GM11168 (cell line): Measurements from ENCODE around the gene TERT.

ENCODE experiments used
- in situ Hi-C: fragments of 300-500 bp; cut with MboI; formaldehyde crosslinking; loops from one replicate; pipeline ENCODE4 v1.12.0; 2022; ENCODE audit warnings: low sequenced_read_pairs; ENCODE audit not compliant: unreplicated experiment

TERT gene

DNA sequence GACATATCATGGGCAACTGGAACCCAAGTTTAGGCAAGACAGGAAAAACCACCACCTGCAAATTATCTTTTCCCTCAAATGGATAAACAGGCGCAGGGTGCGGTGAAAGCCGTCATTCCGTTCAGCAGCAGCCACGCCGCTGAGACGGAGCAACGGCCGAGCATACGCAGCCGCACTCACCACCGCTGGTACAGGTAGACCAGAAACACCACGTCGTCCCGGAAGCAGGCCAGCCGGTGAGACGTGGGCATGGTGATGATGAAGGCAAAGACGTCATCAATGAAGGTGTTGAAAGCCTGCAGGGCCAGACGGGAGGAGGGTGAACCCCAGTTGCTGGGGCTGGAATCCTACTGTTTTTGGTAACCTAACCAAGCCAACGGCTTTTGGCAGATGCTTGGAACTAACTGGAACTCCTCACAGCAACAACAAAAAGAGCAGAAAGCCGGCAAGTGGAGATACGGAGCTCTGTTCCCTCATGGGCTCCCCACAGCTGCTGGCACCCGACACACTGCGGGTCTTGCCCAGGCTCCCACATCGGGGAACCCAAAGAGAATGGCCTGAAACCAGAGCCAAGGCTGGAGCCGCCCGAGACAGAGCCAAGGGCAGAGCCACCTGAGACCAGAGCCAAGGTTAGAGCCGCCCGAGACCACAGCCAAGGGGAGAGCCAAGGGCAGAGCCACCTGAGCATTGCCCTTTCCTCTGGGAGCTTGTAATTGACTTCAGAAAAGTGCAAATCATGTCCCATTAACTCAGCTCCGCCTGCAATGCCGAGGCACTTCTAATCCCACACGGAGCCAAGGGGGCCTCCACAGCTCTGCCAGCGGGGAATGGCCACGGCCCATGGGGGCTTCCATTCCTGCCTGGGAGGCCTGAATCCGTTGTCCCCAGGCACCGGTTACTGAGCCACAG, 25.8 kb upstream of the TERT start:
- in situ Hi-C loops: no loop called here

DNA sequence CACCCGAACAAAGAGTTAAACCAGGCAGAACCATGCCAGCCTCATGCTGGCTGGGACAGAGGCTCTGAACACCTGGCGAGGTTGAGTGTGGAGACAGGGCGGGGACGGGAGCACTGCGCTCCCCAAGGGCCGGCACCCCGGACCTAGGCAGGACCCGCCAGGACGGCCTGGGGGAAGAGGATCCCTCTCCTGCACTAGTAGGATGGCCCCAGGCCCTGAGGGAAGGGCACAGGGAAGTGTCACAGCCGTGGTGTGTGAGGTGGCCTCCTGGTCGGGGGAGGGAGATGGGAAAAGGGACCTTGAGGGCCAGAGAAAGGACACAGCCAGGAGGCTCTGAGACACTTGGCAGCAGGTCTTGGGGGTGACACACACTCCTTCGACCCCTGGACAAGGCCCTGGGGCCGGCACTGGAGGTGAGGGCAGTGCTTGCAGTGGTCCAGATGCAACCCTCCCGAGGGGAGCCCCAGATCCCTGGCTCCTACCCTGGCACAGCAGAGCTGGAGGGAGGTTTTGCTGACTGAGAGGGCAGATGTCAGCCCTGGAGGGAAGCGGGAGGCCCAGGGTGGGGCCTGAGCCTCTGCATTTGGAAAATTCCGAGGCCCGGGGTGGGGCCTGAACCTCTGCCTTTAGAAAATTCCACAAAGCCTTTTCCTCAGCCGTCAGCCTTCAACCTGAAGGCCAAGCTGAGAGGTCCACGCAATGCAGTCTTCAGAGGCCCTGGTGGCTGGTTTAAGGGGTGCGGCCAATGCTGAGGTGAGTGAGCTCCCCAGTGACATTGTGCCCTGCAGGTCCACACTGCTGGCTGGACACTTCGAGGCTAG, 24.8 kb upstream of the TERT start:
- in situ Hi-C loops: no loop called here

DNA sequence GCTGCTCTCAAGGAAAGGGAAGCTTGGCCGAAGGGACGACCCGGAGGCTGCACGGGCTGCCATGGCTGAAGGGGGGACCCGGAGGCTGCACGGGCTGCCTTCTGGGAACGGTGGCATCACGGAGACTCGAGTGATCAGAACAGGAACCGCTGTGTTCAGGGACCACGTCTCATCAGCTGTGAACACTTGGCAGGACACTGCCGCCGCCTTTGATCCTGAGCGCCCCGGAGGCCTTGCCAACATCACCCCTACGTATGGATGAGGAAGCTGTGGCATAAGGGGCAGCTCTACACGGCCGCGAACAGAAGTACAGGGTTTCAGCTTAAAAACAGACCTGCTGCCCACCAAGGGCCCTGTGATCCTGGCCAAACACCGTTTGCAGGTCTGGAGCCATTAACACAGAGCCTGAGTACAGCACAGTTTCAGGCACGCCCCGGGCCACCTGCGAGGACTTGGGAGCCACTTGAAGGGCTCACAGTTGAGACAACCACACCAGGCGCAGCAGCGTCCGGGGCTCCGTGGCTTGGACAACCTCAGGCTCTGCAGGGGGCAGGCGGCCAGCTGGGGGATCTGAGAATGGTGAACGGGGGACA, 23.9 kb upstream of the TERT start:
- in situ Hi-C loops: no loop called here

GRCh38 chr5:1317921-1318565, 23.2 kb upstream of the TERT start:
- in situ Hi-C loops: no loop called here

DNA sequence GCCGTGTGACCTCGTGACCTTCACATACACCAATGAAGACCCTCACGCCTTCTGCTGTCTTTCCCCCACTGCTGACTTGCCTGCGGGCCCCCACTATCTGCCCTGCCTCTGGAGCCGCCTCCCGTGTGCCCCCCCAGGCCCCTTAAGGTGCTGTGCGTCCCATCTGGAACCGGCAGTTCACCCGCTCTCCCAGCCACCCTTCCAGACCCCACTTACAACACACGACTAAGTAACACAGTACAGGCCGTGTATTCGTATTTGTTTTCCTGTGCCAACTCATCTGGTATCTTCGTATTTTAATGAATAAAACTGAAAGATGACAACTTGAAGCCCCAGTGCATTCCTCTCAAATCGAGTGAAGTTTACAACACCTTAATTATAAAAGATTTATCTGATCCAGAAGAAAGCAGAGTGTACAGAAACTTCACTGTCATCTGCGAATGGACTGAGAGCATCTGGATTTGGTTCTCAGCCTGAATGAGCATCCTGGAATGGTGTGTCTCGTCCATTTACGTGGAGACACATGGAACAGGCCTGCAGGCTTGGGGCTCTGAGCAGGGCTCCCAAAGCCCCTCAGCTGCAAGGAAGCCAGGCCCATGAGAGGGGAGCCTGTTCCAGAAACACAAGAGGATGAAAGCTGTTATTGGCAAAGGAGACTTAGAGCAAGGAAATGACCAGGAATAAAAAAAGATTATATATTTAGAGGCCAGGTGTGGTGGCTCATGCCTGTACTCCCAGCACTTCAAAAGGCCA, 21.9 kb upstream of the TERT start:
- in situ Hi-C loops: no loop called here

DNA sequence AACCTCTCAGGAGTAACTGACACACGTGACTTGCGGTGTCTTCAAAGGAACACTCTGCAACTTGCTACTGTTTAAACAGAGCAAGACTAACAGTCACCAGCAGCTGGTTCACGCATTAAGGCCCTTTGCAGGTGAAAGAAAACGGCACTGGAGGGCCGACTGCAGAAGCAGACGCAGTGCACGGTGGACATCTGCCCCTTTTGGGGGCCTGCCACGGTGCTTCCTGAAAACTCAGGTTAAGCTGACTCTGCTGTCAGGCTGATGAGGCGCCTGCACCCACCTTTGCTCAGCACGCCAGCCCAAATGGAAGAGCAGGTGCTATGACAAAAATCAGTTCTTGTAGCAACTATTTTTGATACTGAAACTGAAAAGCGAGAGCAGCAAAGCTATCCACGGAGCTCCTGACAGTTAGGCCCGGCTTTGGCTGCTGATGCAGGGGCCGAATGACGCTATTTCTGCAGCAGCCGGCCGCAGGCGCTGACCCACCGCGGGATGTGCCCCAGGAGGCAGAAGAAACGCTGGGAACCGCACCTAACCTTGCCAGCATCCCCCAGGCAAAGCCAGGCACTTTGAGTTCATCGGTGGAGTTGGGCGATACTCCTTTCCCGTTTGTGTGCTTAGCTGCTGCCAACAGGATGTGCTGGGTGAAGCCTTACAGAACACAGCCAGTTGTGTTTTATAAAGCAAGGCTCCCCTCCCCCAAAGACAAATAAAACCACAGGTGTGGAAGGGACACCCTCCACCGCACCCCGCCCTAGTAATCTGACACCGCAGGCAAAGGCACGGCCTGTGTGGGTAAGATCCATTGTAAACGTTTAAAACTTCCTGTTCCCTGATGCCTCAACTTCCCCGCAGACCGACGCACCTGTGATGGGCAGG, 21.1 kb upstream of the TERT start:
- in situ Hi-C loops: no loop called here

DNA sequence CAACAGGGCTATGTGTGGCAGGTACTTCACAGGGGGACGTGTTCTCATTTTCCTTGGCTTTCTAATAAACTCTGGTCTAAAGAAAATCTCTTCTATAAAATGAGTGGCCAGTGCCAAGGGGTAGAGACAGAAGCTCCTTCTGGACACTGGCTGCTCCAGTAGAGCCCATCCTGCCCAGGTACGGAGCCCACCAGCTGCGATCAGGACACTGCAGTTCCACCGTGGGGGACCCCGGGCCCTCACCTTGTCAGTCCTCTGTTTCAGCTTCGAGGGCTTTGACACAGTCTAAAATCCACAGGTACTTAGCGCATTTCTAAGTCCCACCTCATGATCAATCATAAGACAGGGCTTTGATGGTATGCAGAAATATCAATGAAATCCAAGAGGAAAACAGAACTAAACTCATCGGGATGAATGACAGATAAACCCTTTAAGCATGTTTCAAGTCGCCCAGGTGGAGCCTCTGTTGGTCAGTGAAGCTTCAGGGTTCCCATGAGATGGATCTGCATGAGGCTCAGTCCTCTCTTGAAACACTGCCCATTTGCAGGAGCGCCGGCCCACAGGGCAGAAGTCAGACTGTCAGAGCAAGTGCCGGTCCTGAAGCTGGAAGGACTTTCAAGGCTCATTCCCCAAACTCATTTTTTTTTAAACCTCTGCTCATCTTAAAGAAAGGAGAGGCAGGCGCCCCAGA, 20.3 kb upstream of the TERT start:
- in situ Hi-C loops: no loop called here

DNA sequence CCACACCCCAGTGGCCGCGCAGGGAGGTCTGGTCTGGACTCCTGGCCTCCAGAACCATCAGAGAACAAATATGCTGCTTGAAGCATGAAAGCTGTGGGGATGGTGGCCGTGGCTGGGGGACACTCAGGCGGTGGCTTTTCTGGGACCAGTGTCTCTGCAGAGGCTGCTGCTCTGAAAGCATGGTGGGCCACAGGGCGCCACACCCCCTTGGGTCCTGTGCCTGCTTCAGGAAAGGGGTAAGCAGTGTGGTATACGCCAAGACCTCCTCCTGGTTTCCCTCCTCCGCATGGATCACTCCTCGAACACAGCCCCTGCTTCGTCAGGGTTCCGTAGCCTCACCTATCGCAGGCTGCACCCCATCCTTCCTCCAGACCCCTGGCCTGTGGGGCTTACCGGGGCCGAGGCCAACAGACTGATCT, 19.7 kb upstream of the TERT start:
- in situ Hi-C loops: no loop called here

GRCh38 chr5:1312993-1313833, 18.3 kb upstream of the TERT start:
- in situ Hi-C loops: no loop called here

DNA sequence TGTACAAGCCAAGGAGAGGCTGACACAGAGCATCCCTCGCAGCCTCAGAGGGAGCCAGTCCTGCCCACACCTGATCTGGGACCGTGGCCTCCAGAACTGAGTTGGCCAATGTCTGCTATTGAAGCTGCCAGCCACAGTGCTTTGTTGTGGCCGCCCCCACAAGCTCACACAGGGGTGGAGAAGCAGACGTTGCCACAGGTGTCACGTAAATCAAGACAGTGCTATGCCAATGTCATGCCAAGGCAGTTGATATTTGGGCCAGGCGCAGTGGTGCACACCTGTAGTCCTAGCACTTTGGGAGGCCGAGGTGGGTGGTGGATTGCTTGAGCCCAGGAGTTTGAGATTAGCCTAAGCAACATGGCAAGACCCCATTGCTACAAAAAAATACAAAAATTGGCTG, 17.3 kb upstream of the TERT start:
- in situ Hi-C loops: no loop called here

DNA sequence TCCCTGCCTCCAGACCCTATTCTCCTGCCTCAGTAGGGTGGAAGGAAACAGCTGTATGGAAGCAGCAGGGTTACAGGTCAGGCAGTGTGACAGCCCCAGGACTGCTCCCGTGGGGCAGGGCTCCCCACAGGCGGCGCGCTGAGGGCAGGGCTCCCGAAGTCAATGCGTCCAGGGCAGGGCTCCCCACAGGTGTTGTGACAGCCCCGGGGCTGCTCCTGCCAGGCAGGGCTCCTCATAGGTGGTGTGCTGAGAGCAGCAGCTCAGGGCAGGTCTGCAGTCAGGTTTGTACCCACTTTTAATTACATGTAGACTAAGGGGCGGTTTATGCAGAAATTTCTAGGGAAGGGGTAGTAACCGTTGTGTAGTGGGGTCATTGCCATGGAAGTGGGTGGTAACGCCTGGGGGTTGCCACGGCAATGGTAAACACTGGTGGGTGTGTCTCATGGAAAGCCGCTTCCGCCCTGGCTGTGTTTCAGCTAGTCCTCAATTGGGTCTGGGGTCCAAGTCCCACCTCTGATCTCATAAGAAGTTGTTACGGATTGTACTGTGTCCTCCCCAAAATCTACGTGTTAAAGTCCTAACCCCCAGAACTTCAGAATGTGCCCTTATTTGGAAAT, 16.7 kb upstream of the TERT start:
- in situ Hi-C loops: no loop called here

DNA sequence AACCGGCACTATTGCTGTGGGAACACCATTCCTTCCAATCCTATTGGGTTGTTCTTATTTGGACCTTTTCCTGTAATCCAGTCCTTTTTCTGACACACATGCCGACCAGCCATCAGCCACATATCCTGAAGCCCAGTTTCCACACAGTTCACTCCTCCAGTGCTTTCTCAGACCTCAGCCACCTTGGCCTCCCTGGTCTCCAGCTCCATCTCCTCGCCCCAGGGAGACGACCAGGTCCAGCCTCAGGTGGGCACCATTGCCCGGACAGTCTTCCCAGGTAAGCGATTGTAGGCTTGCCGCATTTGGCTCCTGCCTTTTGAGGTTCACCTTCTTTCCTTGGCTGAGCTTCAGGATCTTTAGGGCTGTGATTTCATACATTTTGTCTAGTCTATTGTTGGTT, 15.2 kb upstream of the TERT start:
- in situ Hi-C loops: no loop called here

- in situ Hi-C loops: no loop called here
Observed at GRCh38 chr5:1304033-1304432, 9.2 kb upstream of the TERT start.

- in situ Hi-C loops: no loop called here
Observed at GRCh38 chr5:1302258-1302657, 7.4 kb upstream of the TERT start.

DNA sequence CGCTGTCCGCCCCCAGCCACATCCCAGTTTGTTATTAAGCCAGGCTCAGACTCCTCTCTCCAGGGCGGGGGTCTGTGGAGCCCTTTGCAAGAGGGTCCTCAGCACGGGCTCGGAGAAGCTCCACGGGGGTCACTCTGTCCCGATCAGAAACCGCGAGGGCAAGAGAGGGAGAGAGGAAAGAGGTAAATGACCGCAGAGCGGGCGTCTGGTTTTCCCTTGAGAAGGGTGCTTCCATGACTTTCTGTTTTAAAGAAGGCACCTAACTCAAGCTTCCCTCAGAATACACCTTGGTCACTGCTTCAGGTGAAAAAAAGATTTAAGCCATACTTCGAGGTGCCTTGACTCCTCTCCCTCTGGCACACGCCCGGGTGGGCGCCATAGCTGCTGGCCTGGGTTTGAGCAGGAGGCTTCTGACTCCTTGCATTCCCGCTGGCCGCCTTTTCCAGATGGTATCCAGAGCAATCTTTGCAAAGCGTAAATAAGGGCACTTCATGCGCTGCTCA, 5.8 kb upstream of the TERT start:
- in situ Hi-C loops: no loop called here

GRCh38 chr5:1299961-1300360, 5.1 kb upstream of the TERT start:
- in situ Hi-C loops: no loop called here

GRCh38 chr5:1299511-1299850, 4.6 kb upstream of the TERT start:
- in situ Hi-C loops: no loop called here
